Right ventricle myocardium superior (tissue), 1 donor: ENCODE measurements around the gene GOLGA6L7. TPM values are rescaled to one million over a fixed set of nuclear protein-coding genes. Genes with fewer than 3 reads are reported as not detected.
"Not testable (repeated sequence)": the region's sequence is repeated elsewhere in the genome, so short reads cannot be mapped to it uniquely, and the experiment has no call there.

ENCODE experiments used
- ATAC-seq: fragments of 200-7000 bp; cut with Tn5 transposase; one replicate; pipeline ENCODE4 v1.9.1; 2020; ENCODE audit warnings: mild to moderate bottlenecking; ENCODE audit not compliant: poor library complexity
- DNase-seq: peaks from one replicate; pipeline ENCODE4 v3.0.0-alpha.2; 2020
- intact Hi-C: fragments of 100-400 bp; cut with DNase I; formaldehyde crosslinking; loops from one replicate; pipeline ENCODE4 v1.11.2; 2022
- long read RNA-seq: library from polyadenylated mRNA; unstranded; transcript quantifications from one replicate; pipeline ENCODE4 v2.0.0, GENCODE V29; 2021
- total RNA-seq: library from RNA; stranded (reverse); fragmentation: NEBNext Ultra II Directional; extraction: Animal tissue kit (Norgen Biotek cat#: 25700); gene quantifications from one replicate; pipeline ENCODE4 v1.2.1, GENCODE V29; 2021
- donor health status: DM: no; HTN: yes; CAD: no; lungs with severe emphysema.

The GOLGA6L7 gene, protein sequence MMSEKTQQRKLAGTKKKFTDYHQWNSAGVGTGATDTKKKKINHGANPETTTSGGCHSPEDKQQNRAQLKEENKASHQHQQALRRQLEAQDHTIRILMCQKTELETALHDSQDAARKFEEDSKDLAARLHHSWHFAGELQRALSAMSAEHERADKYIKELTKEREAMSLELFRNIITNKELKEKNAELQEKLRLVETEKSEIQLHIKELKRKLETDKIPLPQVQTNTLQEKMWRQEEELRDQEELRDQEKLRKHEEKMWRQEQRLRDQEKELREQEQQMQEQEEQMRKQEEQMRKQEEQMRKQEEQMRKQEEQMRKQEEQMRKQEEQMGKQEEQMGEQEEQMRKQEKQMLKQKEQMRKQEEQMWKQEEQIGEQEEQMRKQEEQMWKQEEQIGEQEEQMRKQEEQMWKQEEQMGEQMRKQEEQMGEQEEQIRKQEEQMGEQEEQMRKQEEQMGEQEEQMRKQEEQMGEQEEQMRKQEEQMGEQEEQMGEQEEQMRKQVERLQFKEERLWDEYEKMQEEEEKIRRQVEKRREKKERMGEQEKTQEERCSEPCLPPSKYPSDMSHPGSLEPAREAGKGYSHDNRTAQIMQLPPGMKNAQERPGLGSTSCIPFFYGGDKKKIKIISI
- total RNA-seq, result not detected
- long read RNA-seq, result 0 reads

DNA sequence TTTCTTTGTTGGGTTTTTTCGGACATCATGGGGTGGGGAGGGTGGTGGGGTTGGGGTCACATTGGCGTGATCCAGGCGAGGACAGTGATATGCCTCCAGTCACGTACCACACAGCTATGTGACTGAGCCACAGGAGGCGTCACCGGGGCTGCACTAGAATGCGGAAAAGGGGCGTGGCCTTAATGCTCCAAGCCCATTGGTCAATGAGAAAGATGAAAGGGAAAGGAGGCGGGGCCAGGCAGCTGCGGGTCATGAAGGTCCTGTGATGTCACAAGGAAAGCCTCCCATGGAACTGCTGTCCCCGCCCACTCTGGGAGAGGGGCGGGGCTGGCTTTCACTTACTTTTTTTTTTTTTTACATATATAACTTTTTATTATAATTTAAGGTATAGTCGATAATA is at the start of gene GOLGA6L7:
TSS of gene GOLGA6L7 (minus strand) at position 124 of the 400 bp plus-strand sequence. CDS start at position 29, 95 bp downstream.
- intact Hi-C loops, ATAC-seq: not testable (repeated sequence)

DNA sequence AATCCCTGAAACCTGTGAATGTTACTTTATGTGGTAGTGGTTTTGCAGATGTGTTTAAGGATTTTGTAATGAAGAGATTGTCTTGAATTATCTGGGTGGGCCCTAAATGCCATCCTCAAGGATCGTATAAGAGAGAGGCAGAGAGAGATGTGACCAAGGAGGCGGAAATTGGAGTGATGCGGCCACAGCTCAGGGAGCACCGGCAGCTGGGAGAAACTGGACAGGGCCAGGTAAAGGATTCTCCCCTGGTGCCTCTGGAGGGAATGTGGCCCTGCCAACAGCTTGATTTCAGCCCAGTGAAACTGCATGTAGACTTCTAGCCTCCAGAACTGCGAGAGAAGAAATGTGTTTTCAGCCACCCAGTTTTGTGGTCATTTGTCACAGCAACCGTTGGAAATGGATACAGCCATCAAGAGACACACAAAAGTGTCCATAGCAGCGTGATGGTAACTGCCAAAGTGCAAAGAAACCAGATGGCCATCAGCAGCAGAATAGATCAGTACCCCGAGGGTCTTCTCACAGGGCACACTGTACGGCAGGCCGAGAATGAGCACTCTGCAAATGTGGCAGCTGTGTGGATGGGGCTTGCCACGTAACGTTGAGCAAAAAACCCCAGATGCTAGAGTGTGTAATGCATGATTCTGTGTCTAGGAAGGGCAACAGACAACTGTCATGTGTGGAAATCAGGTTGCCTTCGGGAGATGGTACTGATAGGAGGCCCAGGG is 49.6 kb upstream of the GOLGA6L7 start:
- DNase-seq, result no peak
- no peak for ATAC-seq
- intact Hi-C loops, result no loop called here

More for the DNA sequence above, at the start of gene GOLGA6L7:
- not testable (repeated sequence) for DNase-seq

DNA sequence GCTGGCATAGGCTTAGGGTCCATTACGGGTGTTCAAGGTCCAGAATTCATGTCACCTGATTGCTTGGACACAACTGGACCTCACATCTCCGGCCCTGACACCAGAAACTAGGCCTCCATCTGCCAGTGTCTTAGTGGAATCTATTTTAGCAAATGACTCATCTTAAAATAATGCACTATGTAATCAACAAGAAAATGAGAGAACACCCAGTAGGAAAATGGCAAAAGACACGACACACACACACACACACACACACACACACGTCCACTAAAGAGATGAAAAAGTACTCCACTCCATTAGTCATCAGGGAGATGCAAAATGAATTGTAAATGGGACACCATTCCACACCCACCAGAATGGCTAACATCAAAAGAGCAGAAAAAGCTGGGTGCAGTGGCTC is 48.5 kb upstream of the GOLGA6L7 start:
- ATAC-seq, result no peak
- DNase-seq, result no peak
- intact Hi-C loops, result no loop called here

DNA sequence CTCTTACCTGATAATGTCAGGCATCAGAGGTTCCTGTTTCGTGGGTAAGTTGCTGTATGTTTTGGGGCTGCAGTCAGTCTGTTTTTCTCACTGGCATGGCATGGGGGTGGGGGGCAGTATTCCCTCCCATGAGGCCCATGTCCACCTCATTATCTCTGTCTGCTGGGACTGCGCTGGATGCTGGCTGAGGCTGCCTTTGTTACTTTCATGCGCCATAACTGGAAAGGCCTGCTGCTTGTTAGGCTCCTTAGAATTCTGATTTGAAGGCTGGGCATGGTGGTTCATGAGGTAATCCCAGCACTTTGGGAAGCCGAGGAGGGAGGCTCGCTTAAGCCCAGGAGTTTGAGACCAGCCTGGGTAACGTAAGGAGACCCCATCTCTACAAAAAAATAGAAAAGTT is 47.1 kb upstream of the GOLGA6L7 start:
- ATAC-seq (no peak), DNase-seq (no peak)
- intact Hi-C loops, result no loop called here

DNA sequence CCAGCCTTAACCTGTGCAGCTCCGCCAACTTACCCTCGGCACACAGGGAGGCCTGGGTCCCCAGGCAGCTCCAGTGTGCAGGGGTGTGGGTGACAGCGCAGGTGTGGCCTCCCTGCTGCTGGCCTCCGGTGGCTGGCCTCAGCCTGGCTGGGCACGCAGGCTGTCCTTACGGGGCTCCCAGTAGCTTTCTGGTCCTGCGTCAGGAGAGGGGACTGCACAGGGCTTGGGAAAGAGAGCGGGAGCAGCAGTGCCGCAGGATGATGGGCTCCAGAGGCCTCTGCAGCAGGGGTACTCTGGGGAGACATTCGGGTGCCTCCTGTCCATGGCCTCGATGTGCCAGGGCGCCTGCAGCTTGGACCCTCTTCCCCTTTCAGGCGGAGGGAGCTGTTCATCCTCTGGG is 46.7 kb upstream of the GOLGA6L7 start:
- no peak for DNase-seq
- intact Hi-C loops, result no loop called here
- ATAC-seq, result no peak

DNA sequence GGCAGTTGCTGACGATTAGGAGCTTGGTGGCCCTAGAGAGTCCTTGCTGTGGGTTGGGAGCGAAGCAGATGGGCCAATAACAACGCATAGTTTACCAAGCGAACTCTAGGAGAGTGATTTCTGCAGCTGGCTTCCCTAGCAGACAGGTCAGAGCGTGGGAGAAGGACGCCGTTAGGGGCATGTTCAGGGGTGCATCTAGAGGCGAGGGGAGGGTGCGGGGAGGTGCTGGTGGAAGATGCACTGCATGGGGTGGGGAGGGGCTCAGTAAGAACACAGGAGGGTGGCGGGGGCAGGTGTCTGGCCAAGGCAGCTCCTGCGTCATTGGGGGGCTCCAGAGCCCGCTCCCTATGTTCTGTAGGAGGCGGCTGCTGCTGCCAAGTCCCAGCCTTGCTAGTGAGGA is 46.2 kb upstream of the GOLGA6L7 start:
- ATAC-seq, result no peak
- no peak for DNase-seq
- intact Hi-C loops, result no loop called here

DNA sequence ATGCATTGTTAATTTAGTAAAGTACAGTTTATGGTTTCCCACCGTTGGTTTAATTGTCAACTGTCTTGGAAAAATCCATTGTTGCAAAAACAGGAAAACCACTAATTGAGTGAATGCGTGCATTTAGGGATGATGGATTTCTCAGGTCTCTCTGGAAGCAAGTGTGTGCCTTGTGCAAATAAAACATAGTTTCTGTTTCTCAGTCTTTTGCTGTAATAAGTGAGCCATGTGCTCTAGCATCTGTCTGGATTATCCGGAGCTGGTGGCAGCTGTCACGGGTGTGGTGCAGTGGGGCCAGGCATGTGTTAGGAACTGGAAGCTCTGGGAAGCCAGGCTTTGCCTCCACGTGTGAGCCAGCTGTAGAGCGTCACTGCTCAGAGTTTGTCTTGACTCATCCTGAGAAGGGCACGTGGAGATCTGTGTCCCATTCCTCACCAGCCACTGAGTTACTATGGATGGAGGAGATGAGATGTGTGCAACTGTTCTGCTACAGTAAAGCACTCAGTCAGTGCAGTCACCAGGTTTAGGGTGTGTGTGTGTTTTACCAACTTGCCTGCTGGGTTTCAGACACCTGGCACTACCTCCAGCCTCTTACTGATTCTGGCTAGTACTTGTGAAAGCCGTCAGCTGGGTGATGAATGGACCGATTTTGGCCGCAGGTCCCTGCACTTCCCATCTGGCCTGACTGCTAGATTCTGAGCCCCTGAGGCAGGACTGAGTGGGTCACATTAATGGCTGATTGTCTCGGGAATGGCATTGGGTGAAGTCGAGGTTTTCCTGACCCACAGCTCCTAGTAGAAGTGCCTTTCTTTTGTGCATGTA is 44.6 kb upstream of the GOLGA6L7 start:
- intact Hi-C loops, result no loop called here
- ATAC-seq (no peak), DNase-seq (no peak)

DNA sequence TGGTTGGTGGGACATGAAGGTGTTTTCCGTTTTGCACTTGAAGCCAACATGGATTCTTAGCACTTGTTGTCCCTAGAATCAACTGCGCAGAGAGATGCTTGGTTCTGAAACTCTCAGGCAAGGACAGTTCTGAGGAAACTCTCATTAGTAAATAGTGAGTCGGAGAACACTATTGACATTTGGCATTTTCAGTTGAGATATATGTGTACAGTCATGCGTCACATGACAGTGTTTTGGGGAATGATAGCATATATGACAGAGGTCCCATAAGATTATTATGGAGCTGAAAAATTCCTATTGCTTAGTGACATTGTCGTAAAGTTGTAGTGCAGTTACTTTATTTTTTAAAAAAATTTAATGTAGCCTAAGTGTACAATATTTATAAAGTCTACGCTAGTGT is 43.1 kb upstream of the GOLGA6L7 start:
- no peak for DNase-seq
- ATAC-seq, result no peak
- intact Hi-C loops, result no loop called here

DNA sequence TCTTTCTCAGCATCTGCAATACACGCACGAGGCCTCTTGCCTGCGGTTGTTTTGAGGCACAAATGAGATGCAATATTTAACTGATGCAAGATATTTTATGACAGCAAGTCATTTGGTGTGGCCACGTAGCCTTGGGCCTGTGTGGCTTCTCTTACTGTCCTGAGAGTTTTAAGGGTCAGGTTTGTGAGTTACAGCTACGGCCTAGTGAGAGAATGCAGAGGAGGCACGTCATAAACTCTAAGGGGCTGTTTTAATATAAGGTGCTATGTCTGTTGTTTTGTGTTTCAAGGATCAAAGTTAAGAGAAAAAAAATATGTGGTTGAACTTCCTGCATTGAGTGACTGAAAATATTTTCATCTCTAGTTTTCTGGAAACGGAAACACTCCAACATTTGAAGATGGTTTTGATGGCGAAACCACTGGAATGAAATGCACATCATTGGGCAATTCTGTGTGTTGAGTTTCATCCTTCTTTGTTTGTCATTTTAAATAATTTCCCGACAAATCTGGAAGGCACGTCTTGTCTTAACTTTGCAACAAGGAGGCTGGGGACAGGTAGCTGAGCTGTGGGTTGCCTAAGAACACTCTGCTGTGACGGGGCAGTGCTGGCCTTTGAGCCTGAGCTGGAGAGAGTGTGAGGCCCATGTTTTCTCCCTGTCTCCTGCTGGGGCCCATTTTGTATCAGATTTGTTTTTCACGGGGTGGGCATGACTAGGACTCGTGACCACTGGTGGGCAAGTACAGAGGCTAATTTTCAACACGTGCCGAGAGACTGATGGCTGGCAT is 42.5 kb upstream of the GOLGA6L7 start:
- no peak for ATAC-seq
- DNase-seq, result no peak
- intact Hi-C loops, result no loop called here

DNA sequence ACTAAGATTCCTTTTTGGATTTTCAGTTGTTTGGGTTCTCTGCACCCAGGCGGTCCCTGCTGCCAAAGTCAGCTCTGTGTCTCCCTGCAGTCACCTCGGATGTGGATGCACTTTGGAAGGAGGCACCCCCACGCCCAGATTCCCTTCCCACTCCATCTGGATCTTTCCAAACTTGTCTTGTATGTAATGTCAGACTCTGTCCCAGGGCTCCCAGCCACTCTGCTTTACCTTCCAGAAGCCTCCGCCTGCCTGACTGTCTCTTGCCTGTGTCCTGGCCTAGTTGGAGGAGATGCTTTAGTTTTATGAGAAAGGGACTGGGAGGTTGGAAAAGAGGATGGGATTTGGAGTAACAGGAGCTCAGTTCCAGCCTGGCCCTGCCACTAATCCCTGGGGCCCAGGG is 41.8 kb upstream of the GOLGA6L7 start:
- intact Hi-C loops, ATAC-seq, DNase-seq: not testable (repeated sequence)

DNA sequence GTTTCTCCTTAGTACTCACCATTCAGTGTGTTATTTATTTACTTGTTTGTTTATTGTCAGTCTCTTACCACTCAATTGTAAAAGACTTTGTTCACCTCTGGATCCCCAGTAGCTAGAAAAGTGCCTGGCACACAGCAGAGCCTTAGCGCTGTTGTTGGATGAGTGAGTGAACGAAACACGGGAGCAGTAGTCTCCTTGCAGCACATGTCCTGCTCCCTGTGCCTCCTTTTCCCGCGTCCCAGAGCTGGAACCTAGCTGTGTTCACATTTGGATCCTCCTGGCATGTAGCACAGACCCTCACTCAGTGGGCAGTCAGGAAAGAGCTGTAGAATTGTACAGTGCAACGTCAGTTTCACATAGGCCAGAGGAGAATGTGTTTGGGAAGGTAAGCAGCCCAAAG is 41.4 kb upstream of the GOLGA6L7 start:
- DNase-seq, intact Hi-C loops, ATAC-seq: not testable (repeated sequence)

DNA sequence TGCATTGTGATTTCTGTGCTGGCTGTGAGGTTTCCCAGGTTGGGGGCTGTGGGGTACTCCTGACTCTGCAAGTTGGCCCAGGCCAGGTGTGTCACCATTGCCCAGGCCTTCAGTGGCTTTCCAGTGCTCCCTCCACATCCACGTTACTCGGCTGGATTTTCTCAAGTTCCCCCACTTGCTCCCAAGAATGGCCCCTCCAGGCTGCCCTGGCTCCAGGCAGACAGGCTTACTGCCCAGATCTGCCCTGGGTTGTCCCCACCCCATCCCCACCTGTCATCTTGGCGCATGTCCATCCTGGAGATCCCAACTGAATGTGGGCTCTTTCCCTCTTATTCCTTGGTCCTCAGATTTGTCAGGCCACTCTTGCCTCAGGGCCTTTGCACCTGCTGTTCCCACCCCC is 40.9 kb upstream of the GOLGA6L7 start:
- DNase-seq (no peak), ATAC-seq (no peak)
- intact Hi-C loops, result no loop called here

DNA sequence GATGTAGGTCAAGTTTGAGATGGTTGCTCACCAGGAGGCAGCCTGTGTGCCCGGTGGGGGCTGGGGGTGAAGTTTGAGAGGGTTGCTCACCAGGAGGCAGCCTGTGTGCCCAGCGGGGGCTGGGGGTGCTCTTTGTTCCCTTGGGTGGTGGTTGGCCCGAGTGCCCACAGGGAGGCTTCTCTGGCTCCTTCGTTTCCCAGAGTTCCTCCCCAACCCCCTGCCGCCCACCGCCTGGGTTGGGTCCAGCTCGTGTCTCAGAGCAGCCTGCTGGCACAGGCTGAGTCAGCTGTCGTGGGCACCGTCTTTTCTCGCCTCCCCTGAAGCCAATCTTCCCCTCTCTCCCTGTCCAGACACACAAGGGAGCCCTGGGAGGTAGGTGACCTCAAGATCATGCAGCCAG is 40.5 kb upstream of the GOLGA6L7 start:
- DNase-seq (no peak), ATAC-seq (no peak)
- intact Hi-C loops, result no loop called here

DNA sequence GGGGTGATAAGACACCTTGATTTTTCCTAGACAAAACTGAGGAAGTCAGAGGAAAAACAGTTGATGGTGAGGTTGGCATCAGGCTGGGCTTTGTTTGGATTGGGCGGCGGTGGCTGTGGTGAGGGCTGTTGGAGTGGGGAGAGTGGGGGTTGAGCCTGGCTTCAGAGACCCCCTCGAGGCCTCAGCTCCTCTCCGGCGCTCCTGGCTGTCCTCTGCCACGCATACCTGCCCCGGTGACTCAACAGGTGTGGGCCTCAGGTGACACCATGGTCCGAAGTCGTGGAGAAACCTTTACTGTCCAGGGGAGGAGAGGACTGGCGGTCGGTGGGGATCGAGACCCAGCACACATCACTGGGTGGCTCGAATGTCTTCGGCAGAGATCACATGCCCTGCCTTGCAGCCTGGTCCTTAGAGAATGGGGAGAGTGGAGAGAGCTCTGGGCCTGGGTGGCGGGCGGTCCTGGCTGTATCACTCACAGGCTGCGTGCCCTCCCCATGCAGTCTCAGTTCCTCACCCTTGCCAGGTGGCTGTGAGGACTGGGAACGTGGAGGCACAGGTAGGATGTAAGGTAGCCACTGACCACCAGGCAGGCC is 40.0 kb upstream of the GOLGA6L7 start:
- DNase-seq, result no peak
- ATAC-seq, result no peak
- intact Hi-C loops, result no loop called here

DNA sequence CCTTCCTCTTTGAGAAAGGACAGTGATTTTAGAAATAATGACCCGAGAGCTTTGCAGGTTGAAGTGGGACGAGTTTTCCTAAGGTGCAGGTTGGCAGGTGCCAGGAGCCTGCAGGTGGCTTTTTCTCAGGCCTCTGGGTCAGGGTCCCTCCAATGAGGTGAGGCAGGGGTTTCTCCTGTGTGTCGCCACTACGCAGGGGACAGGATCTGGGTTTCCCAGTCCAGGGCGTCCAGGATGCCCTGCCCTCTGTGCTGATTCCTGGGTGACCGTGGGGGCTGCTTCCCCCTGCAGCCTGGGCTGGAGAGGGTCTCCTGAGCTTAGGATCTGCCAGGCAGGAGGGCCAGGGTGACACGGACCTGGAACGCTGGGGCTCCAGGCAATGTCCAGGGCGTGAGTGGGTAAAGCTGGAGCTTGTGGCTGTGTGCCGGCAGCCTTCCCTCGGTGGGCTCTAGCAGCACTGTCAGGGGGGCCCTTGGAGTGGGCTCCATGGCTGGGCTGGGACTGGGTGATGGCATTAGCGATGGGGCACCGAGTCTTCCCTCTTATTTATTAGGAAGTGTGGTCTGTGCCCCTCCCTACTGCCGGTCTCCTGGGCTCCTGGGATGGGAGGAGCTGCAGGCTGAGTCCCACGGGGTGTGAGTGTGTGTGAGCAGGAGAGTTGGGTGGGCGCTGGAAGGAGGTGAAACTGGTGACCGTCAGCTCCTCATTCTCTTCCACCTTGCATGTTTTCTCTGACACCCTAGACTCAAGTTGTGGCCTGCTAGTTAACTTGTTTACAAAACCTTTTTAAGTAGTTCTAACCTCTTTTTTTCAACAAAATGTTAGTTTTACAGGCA is 39.1 kb upstream of the GOLGA6L7 start:
- ATAC-seq, result no peak
- DNase-seq, result no peak
- intact Hi-C loops, result no loop called here

DNA sequence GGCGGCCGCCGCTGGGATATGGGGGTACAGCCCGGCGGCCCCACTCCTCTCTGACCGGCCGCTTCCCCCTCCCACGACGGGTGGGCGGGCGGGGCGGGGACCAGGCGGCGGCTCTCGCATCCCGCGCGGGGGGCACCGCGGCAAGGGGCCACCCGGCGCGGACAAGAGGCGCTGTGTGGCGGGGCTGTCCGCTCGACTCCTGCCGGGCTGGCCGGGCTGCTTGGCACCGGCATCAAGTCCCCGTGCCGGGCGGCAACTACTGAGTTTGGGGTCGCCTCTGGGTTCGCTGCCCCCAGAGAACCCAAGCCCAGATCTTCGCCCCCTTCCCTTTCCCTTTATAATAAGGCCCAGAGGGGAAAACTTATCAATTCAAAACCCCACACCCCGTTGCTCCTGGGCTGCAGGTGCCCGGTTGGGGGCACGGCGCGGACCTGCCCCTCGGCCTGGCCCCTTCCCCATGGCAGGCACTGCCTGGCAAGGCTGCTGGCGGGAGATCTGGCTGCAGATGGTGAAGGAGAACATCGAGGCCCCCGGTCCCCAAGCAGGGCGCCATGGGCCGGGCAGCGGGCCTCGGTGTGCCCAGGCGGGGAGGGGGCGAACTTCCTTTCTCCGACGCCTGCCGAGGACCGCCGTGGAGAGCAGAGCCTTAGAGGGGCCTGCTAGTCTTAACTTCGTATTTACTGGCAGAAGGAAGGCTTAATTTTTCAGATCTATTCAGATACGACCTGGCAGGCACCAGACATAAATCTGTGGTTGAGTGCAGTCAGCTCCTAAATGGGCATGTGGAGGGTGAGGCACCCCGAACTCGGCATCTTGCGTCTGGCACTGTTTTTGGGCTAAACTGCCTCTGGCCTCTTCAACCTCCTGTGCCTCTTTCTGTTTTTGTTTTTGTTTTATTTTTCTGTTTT is 38.2 kb upstream of the GOLGA6L7 start:
- peak; percentile 12 for ATAC-seq
- intact Hi-C loops, result no loop called here
- DNase-seq, result no peak
